ENCODE measurements around the gene COL23A1. TPM values are rescaled to one million over a fixed set of nuclear protein-coding genes. Genes with fewer than 3 reads are reported as not detected.
A peak's percentile ranks its signal among the peaks of the same experiment; 100 is the strongest.

The COL23A1 gene
- total and polyA plus RNA-seq, 2 of the 8 experiments (the other 6 are each of a cell fraction or from before 2014, with no cell fraction given): 3.1 to 4.7 TPM

DNA sequence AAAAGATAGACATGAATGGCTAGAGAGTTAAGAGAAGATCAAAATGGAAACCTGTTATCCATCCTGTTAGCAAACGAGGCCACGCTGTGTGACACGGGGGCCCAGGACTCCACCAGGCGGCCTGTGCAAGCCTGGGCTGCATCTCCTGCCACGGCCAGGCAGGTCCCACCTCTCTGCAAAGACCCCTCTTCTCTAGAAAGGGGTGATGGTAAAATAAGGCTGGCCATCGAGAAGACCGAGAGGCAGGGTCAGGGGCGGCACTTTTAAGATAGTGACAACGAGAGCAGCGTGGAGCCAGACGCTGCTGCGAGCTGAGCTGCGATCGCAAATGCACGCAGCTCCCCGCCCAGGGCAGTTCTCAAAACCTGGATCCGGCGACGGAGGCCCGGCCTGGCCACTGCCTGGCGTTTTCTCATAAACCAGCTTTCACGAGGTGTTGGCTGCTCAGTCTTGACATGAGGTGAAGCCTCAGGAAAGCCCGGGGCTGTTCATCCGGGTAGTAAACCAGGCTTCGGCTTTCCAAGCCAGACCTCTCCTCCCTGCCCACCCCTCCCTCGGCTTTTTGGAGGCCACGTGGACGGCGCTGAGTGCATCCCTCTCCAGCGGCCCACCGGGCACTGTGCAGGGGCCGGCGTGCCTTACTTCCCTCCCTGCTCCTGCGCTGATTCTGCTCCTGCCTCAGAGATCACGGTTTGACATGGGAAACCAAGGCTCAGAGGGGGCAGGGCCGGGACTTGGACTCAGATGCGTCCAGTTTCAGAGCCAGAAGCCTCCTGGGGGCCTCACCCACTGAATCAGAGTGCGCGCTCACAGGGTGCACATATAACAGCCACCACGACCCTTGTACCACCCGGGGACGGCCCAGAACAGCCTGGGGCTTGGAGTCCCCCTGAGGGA is 206.0 kb downstream of the COL23A1 start:
- H2BK12ac ChIP-seq (ENCODE audit: low read depth, low read length): no peak overlapping the region
- no peaks in the 10 kb centered on the region for H3K23me2 ChIP-seq (ENCODE audit: low read depth, low read length)
- no peak overlapping the region for H3K56ac ChIP-seq (replicated peaks; ENCODE audit: insufficient read length, low read depth, low read length)
- H3K79me2 ChIP-seq (ENCODE audit: control insufficient read depth in 1 of 2, insufficient read depth in 2 of 2, low read length in 2 of 2): no peaks in the 10 kb centered on the region
- FAIRE-seq: no peak
- H3K18ac ChIP-seq (ENCODE audit: extremely low read depth, low read length): 0 out of 2 replicates have a peak overlapping the region, but pooled peaks have one; percentile 32
- WGBS, 2 experiments (ENCODE audit: extremely low coverage in 1 of 2, insufficient coverage in 1 of 2, insufficient read length in 1 of 2, insufficient replicate concordance in 2 of 2, low coverage in 1 of 2, low lambda C conversion rate in 2 of 2, missing lambda C conversion rate in 1 of 2): 83% methylated on average over 34 of the region's 42 CpGs; no CpG with 5 or more reads in 1 of the 2 experiments
- TF ChIP-seq, protein P1, sequence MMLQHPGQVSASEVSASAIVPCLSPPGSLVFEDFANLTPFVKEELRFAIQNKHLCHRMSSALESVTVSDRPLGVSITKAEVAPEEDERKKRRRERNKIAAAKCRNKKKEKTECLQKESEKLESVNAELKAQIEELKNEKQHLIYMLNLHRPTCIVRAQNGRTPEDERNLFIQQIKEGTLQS (IDR thresholded peaks at IDR 0.05; ENCODE audit: insufficient read depth, low read depth, low read length): no peak
- TF ChIP-seq YY1 (IDR thresholded peaks at IDR 0.05; ENCODE audit: low read depth, low read length) (no peak), E2F6 (IDR thresholded peaks at IDR 0.05) (0 out of 2 replicates have a peak, but pooled peaks have one; percentile 19), RAD21 (IDR thresholded peaks at IDR 0.05 in 1 of 2, conservative IDR thresholded peaks at IDR 0.05 in 1 of 2; ENCODE audit: low read depth in 2 of 2, low read length in 2 of 2) (peak in 1 of 2 experiments; percentile 7; a peak in 1 of 4 replicates), SP1 (IDR thresholded peaks at IDR 0.05; ENCODE audit: low read depth, low read length) (peak; percentile 63; the same call in 1 of the 2 replicates)
- no peak overlapping the region for H2BK120ac ChIP-seq (replicated peaks; ENCODE audit: low read depth, low read length)
- H4K8ac ChIP-seq (ENCODE audit: extremely low read depth, insufficient read depth, low read length): no peak overlapping the region; the same call in 1 of the 2 replicates
- no peak overlapping the region for H3K14ac ChIP-seq (ENCODE audit: insufficient read length)
- peaks cover 0 to 24% (median 10%) of the 10 kb centered on the region in 4 experiments; a peak in 5 of 7 replicates for H3K4me1 ChIP-seq (replicated peaks in 1 of 4; ENCODE audit: control insufficient read depth in 3 of 4, insufficient read depth in 4 of 4, low read length in 3 of 4)
- no peak overlapping the region for H2BK5ac ChIP-seq (ENCODE audit: low read depth, low read length)
- no peaks in the 10 kb centered on the region for H3K79me1 ChIP-seq (ENCODE audit: low read depth, low read length)
- H4K20me1 ChIP-seq (replicated peaks in 1 of 2; ENCODE audit: control insufficient read depth in 1 of 2, insufficient read depth in 2 of 2, low read length in 2 of 2): no peaks in the 10 kb centered on the region
- DNase-seq (ENCODE audit: low read depth in 1 of 2, low spot score in 2 of 2): no peak
- ChIA-PET POLR2A (ENCODE audit: partially characterized antibody) (no interaction called here), CTCF (ENCODE audit: partially characterized antibody) (interaction anchor here (0.6 to 2.5 kb wide), 7 partner anchors 12 to 104 kb away, joined by 3 to 10 read pairs (median 4); no protein-coding TSS in a partner anchor)
- H2AK5ac ChIP-seq (ENCODE audit: low read depth, low read length): no peak overlapping the region
- 0 out of 2 replicates have a peak overlapping the region, but pooled peaks have one; percentile 32 for H2BK20ac ChIP-seq (ENCODE audit: low read length)
- no peaks in the 10 kb centered on the region for H3K9me3 ChIP-seq (ENCODE audit: insufficient read depth in 2 of 2, low read depth in 1 of 2, low read length in 1 of 2)
- H3K27me3 ChIP-seq (replicated peaks in 1 of 4; ENCODE audit: control insufficient read depth in 3 of 4, extremely low read depth in 1 of 4, insufficient read depth in 3 of 4, low read length in 3 of 4): no peaks in the 10 kb centered on the region; a peak in 1 of 7 replicates
- no peak overlapping the region for H4K5ac ChIP-seq (ENCODE audit: insufficient read length, low read depth, low read length)
- H4K91ac ChIP-seq (replicated peaks; ENCODE audit: insufficient read length, low read length): no peak overlapping the region
- no peak overlapping the region for H3K27ac ChIP-seq (ENCODE audit: low read depth, low read length)
- H3K36me3 ChIP-seq (ENCODE audit: control insufficient read depth in 2 of 4, insufficient read depth in 4 of 4, low read length in 3 of 4): no peaks in the 10 kb centered on the region
- no peak overlapping the region for H2BK15ac ChIP-seq (ENCODE audit: low read length)
- H3K4ac ChIP-seq (replicated peaks; ENCODE audit: insufficient read length, low read depth, low read length): no peak overlapping the region
- H3K9ac ChIP-seq (replicated peaks in 1 of 4; ENCODE audit: extremely low read depth in 1 of 4, low read depth in 3 of 4, low read length in 3 of 4): no peak overlapping the region
- H2AFZ ChIP-seq (ENCODE audit: low read length): no peak overlapping the region
- no peak overlapping the region; a peak in 1 of 4 replicates for H3K4me2 ChIP-seq (ENCODE audit: insufficient read depth in 1 of 2, low read depth in 2 of 2, low read length in 2 of 2)
- no peak overlapping the region for H3K4me3 ChIP-seq (ENCODE audit: extremely low read depth in 1 of 4, insufficient read depth in 2 of 4, low read depth in 3 of 4, low read length in 4 of 4)
- no peak overlapping the region for H3K23ac ChIP-seq (ENCODE audit: insufficient read length)

Data from H1 (cell line).